CD14-positive monocyte (primary cell): ENCODE data around the gene GASK1A. TPM values are rescaled to one million over a fixed set of nuclear protein-coding genes. Genes with fewer than 3 reads are reported as not detected.
"Not testable (repeated sequence)": the region's sequence is repeated elsewhere in the genome, so short reads cannot be mapped to it uniquely, and the experiment has no call there.

Experiments used
- DNase-seq, 3 donors: peaks; one replicate each; pipeline ENCODE4 v3.0.0-alpha.2; 2011 to 2022
- H2AFZ ChIP-seq: 2 replicates; pipeline ENCODE4 v1.6.0; 2012; ENCODE audit warnings: mild to moderate bottlenecking, low read depth, low read length, inconsistent platforms; ENCODE audit not compliant: insufficient read depth, poor library complexity, severe bottlenecking
- H3K27ac ChIP-seq, 2 donors: 1 replicate in 1 of 2; 2 replicates in 1 of 2; pipeline ENCODE4 v1.5.1; 2012 to 2013; ENCODE audit warnings: low read length in 2 of 2, control low read depth in 1 of 2, inconsistent platforms in 1 of 2, low read depth in 1 of 2, mild to moderate bottlenecking in 1 of 2
- H3K27me3 ChIP-seq, 2 donors: one replicate each; pipeline versions ENCODE4 v1.6.0 to v1.6.1; 2011 to 2013; ENCODE audit warnings: low read length in 2 of 2; ENCODE audit not compliant: control insufficient read depth in 2 of 2, insufficient read depth in 2 of 2
- H3K36me3 ChIP-seq, 2 donors: replicated peaks in 1 of 2; 1 replicate in 1 of 2; 2 replicates in 1 of 2; pipeline versions ENCODE4 v1.5.1 to v1.6.1; 2012 to 2013; ENCODE audit warnings: low read length in 2 of 2, control low read depth in 1 of 2, inconsistent platforms in 1 of 2, mild to moderate bottlenecking in 1 of 2; ENCODE audit not compliant: insufficient read depth in 2 of 2, control insufficient read depth in 1 of 2
- H3K4me1 ChIP-seq, 2 donors: 1 replicate in 1 of 2; 2 replicates in 1 of 2; pipeline versions ENCODE4 v1.5.1 to v1.6.1; 2012 to 2013; ENCODE audit warnings: low read length in 2 of 2, control low read depth in 1 of 2, inconsistent platforms in 1 of 2, mild to moderate bottlenecking in 1 of 2, moderate library complexity in 1 of 2; ENCODE audit not compliant: insufficient read depth in 2 of 2, control insufficient read depth in 1 of 2
- H3K4me2 ChIP-seq: replicated peaks from 2 replicates; pipeline ENCODE3; 2012; ENCODE audit warnings: low read length, moderate library complexity, mild to moderate bottlenecking; ENCODE audit not compliant: poor library complexity, severe bottlenecking; ENCODE audit errors: extremely low read depth
- H3K4me3 ChIP-seq, 3 experiments: fragments of 200-600 bp in 1 of 3; sonication (generic) in 1 of 3; replicated peaks in 1 of 3; 1 replicate in 2 of 3; 2 replicates in 1 of 3; pipeline ENCODE4 v1.5.1; 2011 to 2013; ENCODE audit warnings: low read length in 3 of 3, mild to moderate bottlenecking in 3 of 3, control low read depth in 2 of 3, low read depth in 2 of 3, inconsistent platforms in 1 of 3, moderate library complexity in 1 of 3
- H3K79me2 ChIP-seq: 2 replicates; pipeline ENCODE4 v1.6.0; 2012; ENCODE audit warnings: mild to moderate bottlenecking, control low read depth, inconsistent platforms, low read length, moderate library complexity; ENCODE audit not compliant: insufficient read depth
- H3K9ac ChIP-seq: 2 replicates; pipeline ENCODE4 v1.6.0; 2017; ENCODE audit warnings: low read length, mild to moderate bottlenecking; ENCODE audit not compliant: insufficient read depth, poor library complexity, severe bottlenecking
- H3K9me3 ChIP-seq, 2 donors: replicated peaks in 1 of 2; 1 replicate in 1 of 2; 2 replicates in 1 of 2; pipeline versions ENCODE4 v1.5.1 to v1.6.1; 2012 to 2013; ENCODE audit warnings: low read length in 2 of 2, control low read depth in 1 of 2; ENCODE audit not compliant: control insufficient read depth in 1 of 2, insufficient read depth in 1 of 2
- H4K20me1 ChIP-seq: 2 replicates; pipeline ENCODE4 v1.6.0; 2012; ENCODE audit warnings: mild to moderate bottlenecking, low read length, control low read depth, moderate library complexity; ENCODE audit not compliant: insufficient read depth
- H3K27ac Mint-ChIP-seq, 7 donors: one replicate each; pipeline ENCODE4 v1.8.0; 2020; ENCODE audit warnings: mild to moderate bottlenecking in 7 of 7, mixed read lengths in 7 of 7, moderate library complexity in 6 of 7, inconsistent platforms in 2 of 7
- H3K27me3 Mint-ChIP-seq, 3 donors: one replicate each; pipeline ENCODE4 v1.8.0; 2021 to 2022; ENCODE audit warnings: low read depth in 3 of 3, mild to moderate bottlenecking in 3 of 3, mixed read lengths in 3 of 3, moderate library complexity in 3 of 3, inconsistent platforms in 1 of 3
- H3K36me3 Mint-ChIP-seq, 2 donors: one replicate each; pipeline ENCODE4 v1.8.0; 2020; ENCODE audit warnings: mixed read lengths in 2 of 2, inconsistent platforms in 1 of 2, mild to moderate bottlenecking in 1 of 2
- H3K4me1 Mint-ChIP-seq: one replicate; pipeline ENCODE4 v1.8.0; 2020; ENCODE audit warnings: mild to moderate bottlenecking, mixed read lengths
- H3K4me3 Mint-ChIP-seq, 2 donors: one replicate each; pipeline ENCODE4 v1.8.0; 2020; ENCODE audit warnings: mild to moderate bottlenecking in 2 of 2, mixed read lengths in 2 of 2, moderate library complexity in 1 of 2
- H3K9me3 Mint-ChIP-seq, 7 donors: one replicate each; pipeline ENCODE4 v1.8.0; 2020 to 2022; ENCODE audit warnings: mixed read lengths in 7 of 7, mild to moderate bottlenecking in 6 of 7, moderate library complexity in 6 of 7, inconsistent platforms in 2 of 7
- WGBS: methylation state at CpG from one replicate; pipeline ENCODE4 v1.1.5; 2013; ENCODE audit warnings: missing lambda C conversion rate; ENCODE audit not compliant: insufficient coverage; 5-methylcytosine and 5-hydroxymethylcytosine counted together
- intact Hi-C, 2 donors: fragments of 100-400 bp; cut with micrococcal nuclease; formaldehyde crosslinking; loops; one replicate each; pipeline versions ENCODE4 v1.15.0 to v1.15.1; 2023
- polyA plus RNA-seq, 3 donors: library from polyadenylated mRNA; depleted of rRNA in 1 of 3; unstranded in 2 of 3; stranded (reverse) in 1 of 3; fragments of 300-500 nt in 2 of 3; fragments of >200 nt in 1 of 3; fragmentation: Illumina TruSeq in 2 of 3; gene quantifications; 1 replicate in 2 of 3; 2 replicates in 1 of 3; pipeline ENCODE4 v1.2.3, GENCODE V29; 2012 to 2021
- TF ChIP-seq, protein P1 (sequence below): fragments of 200-600 bp; IDR thresholded peaks from one replicate; pipeline ENCODE4 v1.8.0; 2022; ENCODE audit warnings: antibody characterized with exemption, mild to moderate bottlenecking

The GASK1A gene
- polyA plus RNA-seq, 3 donors = 0.13 TPM; not detected in 2

DNA sequence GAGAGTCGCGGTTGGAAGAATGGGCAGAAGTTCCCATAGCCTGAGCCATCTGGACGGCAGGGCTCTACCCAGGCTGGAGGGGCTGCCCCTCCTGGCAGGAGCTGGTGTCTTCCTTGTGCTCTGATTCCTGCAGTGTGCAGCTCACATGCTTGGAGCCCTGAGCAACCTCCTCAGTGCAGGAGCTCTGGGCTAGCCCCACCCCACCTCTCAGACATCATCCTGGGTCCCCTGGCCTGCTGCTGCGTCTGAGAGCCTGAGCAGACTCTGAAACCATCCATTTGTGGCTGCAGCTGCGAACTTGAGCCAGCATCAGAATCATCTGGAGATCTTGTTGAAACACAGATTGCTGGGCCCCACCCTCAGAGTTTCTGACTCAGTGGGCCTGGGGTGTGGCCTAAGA lies 84.0 kb downstream of the GASK1A start:
- no peak overlapping the region for H3K4me2 ChIP-seq
- no peak overlapping the region for H3K27ac Mint-ChIP-seq
- H2AFZ ChIP-seq = no peak overlapping the region
- no peaks in the 10 kb centered on the region for H3K4me1 Mint-ChIP-seq
- TF ChIP-seq, protein P1, sequence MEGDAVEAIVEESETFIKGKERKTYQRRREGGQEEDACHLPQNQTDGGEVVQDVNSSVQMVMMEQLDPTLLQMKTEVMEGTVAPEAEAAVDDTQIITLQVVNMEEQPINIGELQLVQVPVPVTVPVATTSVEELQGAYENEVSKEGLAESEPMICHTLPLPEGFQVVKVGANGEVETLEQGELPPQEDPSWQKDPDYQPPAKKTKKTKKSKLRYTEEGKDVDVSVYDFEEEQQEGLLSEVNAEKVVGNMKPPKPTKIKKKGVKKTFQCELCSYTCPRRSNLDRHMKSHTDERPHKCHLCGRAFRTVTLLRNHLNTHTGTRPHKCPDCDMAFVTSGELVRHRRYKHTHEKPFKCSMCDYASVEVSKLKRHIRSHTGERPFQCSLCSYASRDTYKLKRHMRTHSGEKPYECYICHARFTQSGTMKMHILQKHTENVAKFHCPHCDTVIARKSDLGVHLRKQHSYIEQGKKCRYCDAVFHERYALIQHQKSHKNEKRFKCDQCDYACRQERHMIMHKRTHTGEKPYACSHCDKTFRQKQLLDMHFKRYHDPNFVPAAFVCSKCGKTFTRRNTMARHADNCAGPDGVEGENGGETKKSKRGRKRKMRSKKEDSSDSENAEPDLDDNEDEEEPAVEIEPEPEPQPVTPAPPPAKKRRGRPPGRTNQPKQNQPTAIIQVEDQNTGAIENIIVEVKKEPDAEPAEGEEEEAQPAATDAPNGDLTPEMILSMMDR = no peak
- H3K27me3 Mint-ChIP-seq = no peaks in the 10 kb centered on the region
- H3K36me3 Mint-ChIP-seq = no peaks in the 10 kb centered on the region
- H3K4me1 ChIP-seq = no peaks in the 10 kb centered on the region
- H3K27ac ChIP-seq = no peak overlapping the region
- peaks cover 2 to 13% (median 5%) of the 10 kb centered on the region in 7 donors for H3K9me3 Mint-ChIP-seq
- peaks cover 0 to 2% of the 10 kb centered on the region in 2 donors for H3K9me3 ChIP-seq
- H3K79me2 ChIP-seq = no peaks in the 10 kb centered on the region
- H3K27me3 ChIP-seq = no peaks in the 10 kb centered on the region
- no peak for DNase-seq
- H3K36me3 ChIP-seq = no peaks in the 10 kb centered on the region
- H3K4me3 Mint-ChIP-seq = no peak overlapping the region
- 76% methylated on average over 5 of the region's 5 CpGs for WGBS
- H3K9ac ChIP-seq = no peak overlapping the region
- no peaks in the 10 kb centered on the region for H4K20me1 ChIP-seq
- intact Hi-C loops = no loop called here
- no peak overlapping the region for H3K4me3 ChIP-seq

GRCh38 chr3:43070670-43071069 lies 91.6 kb downstream of the GASK1A start:
- H3K27ac ChIP-seq, H3K27me3 ChIP-seq, H3K36me3 ChIP-seq, H3K79me2 ChIP-seq, H3K4me1 ChIP-seq, H3K27me3 Mint-ChIP-seq, H3K27ac Mint-ChIP-seq, DNase-seq, H2AFZ ChIP-seq, intact Hi-C loops, H3K9me3 Mint-ChIP-seq, H4K20me1 ChIP-seq, H3K4me1 Mint-ChIP-seq, H3K4me3 ChIP-seq, H3K9me3 ChIP-seq, H3K9ac ChIP-seq, H3K4me2 ChIP-seq, H3K4me3 Mint-ChIP-seq, H3K36me3 Mint-ChIP-seq: not testable (repeated sequence)
- WGBS = no CpG with 5 or more reads among the region's 5 CpGs
